Left lung (tissue), 10 donors: ENCODE measurements around the gene TMTC2. TPM values are rescaled to one million over a fixed set of nuclear protein-coding genes. Genes with fewer than 3 reads are reported as not detected.

ENCODE experiments used
- ATAC-seq: fragments of 200-7000 bp; cut with Tn5 transposase; one replicate; pipeline ENCODE4 v1.9.1; 2020; ENCODE audit warnings: moderate library complexity
- DNase-seq, 4 donors: peaks; one replicate each; pipeline ENCODE4 v3.0.0-alpha.2; 2013 to 2020
- H3K27ac ChIP-seq, 2 donors: fragments of 200-600 bp; sonication (generic) in 1 of 2; one replicate each; pipeline versions ENCODE4 v1.5.0 to v1.8.0; 2020 to 2021
- H3K27me3 ChIP-seq, 2 donors: fragments of 200-600 bp; sonication (generic) in 1 of 2; one replicate each; pipeline versions ENCODE4 v1.5.0 to v1.8.0; 2020 to 2021
- H3K36me3 ChIP-seq, 2 donors: fragments of 200-600 bp; sonication (generic) in 1 of 2; one replicate each; pipeline versions ENCODE4 v1.5.0 to v1.8.0; 2020 to 2021
- H3K4me1 ChIP-seq, 2 donors: fragments of 200-600 bp; one replicate each; pipeline ENCODE4 v1.8.0; 2021
- H3K4me3 ChIP-seq, 2 donors: fragments of 200-600 bp; sonication (generic) in 1 of 2; one replicate each; pipeline versions ENCODE4 v1.5.0 to v1.8.0; 2020 to 2021; ENCODE audit warnings: mild to moderate bottlenecking in 1 of 2
- H3K9me3 ChIP-seq, 2 donors: fragments of 200-600 bp; sonication (generic) in 1 of 2; one replicate each; pipeline versions ENCODE4 v1.5.0 to v1.8.0; 2020 to 2021
- CTCF ChIP-seq, 2 donors: fragments of 200-600 bp; sonication (generic) in 1 of 2; IDR thresholded peaks; one replicate each; pipeline versions ENCODE4 v1.5.0 to v1.8.0; 2021; ENCODE audit warnings: antibody characterized with exemption in 2 of 2
- intact Hi-C, 2 donors: fragments of 100-400 bp; cut with DNase I; formaldehyde crosslinking; loops; one replicate each; pipeline versions ENCODE4 v1.11.2 to v1.14.2; 2022
- polyA plus RNA-seq, 6 donors: library from polyadenylated mRNA; unstranded; fragments of 120-200 nt; gene quantifications; one replicate each; pipeline ENCODE4 v1.2.1, GENCODE V29; 2013; ENCODE audit not compliant: insufficient read length in 6 of 6
- total RNA-seq, 2 donors: library from RNA; stranded (reverse); fragmentation: NEBNext Ultra II Directional; extraction: Animal tissue kit (Norgen Biotek cat#: 25700); gene quantifications; one replicate each; pipeline ENCODE4 v1.2.1, GENCODE V29; 2021
- donor health status: DM: no; HTN: yes; CAD: no.
- donor health status: DM: no; HTN: no; CAD: no.

The TMTC2 gene
- total and polyA plus RNA-seq, 8 donors, result 17.2 to 46.1 (median 39.3) TPM

GRCh38 chr12:82964446-82964845 lies 277.7 kb downstream of the TMTC2 start:
- intact Hi-C loops, result no loop called here

GRCh38 chr12:82966001-82966559 lies 279.4 kb downstream of the TMTC2 start:
- peak; percentile 62 for ATAC-seq
- no peaks in the 10 kb centered on the region for H3K27me3 ChIP-seq
- peak overlapping the region in 1 of 2 donors; percentile 63 for H3K27ac ChIP-seq
- H3K36me3 ChIP-seq, result no peaks in the 10 kb centered on the region
- peaks cover 0 to 11% of the 10 kb centered on the region in 2 donors for H3K4me1 ChIP-seq
- no peak for TF ChIP-seq CTCF (IDR thresholded peaks at IDR 0.05)
- intact Hi-C loops, result no loop called here
- no peaks in the 10 kb centered on the region for H3K9me3 ChIP-seq
- no peak overlapping the region for H3K4me3 ChIP-seq
- DNase-seq, result peak in 1 of 4 donors; percentile 33

More at GRCh38 chr12:82964446-82964845, 277.7 kb downstream of the TMTC2 start:
- TF ChIP-seq CTCF (IDR thresholded peaks at IDR 0.05), result no peak
- H3K36me3 ChIP-seq, result no peaks in the 10 kb centered on the region
- H3K4me3 ChIP-seq, result no peak overlapping the region
- no peaks in the 10 kb centered on the region for H3K27me3 ChIP-seq
- no peaks in the 10 kb centered on the region for H3K9me3 ChIP-seq
- H3K4me1 ChIP-seq, result peaks cover 0 to 11% of the 10 kb centered on the region in 2 donors
- no peak overlapping the region for H3K27ac ChIP-seq
- ATAC-seq (no peak), DNase-seq (no peak)

- Histone ChIP-seq H3K27ac (no peak overlapping the region), H3K36me3 (no peaks in the 10 kb centered on the region), H3K4me3 (no peak overlapping the region), H3K4me1 (peaks cover 0 to 11% of the 10 kb centered on the region in 2 donors), H3K27me3 (no peaks in the 10 kb centered on the region), H3K9me3 (no peaks in the 10 kb centered on the region)
- intact Hi-C loops, result no loop called here
- DNase-seq (no peak), ATAC-seq (no peak)
- TF ChIP-seq CTCF (IDR thresholded peaks at IDR 0.05), result no peak
These were observed 282.1 kb downstream of the TMTC2 start for GRCh38 chr12:82968631-82969367.

DNA sequence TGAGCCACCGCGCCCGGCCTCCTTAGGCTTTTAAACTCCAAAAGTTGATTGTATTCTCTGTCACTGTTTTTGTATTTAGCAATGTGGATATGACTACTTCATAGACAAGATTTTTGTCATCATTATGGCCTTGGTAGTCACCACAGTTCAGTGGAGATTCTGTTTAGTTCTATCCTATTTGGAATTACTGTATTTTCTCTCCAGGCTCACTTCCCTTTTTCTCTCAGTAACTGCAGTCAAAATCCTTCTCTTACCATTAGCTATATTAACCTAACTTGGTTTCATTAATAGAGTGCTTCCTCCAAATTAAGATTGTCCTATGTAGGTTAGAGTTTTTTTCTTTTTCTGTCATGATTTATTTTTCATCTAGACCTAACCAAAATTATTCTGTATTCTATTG lies 283.9 kb downstream of the TMTC2 start:
- Histone ChIP-seq H3K4me3 (no peak overlapping the region), H3K27me3 (no peaks in the 10 kb centered on the region), H3K36me3 (no peaks in the 10 kb centered on the region), H3K9me3 (no peaks in the 10 kb centered on the region), H3K4me1 (peaks cover 0 to 9% of the 10 kb centered on the region in 2 donors), H3K27ac (no peak overlapping the region)
- intact Hi-C loops, result no loop called here
- TF ChIP-seq CTCF (IDR thresholded peaks at IDR 0.05), result no peak
- ATAC-seq (no peak), DNase-seq (peak in 1 of 4 donors; percentile 12)

GRCh38 chr12:82971584-82971983 lies 284.9 kb downstream of the TMTC2 start:
- no peaks in the 10 kb centered on the region for H3K36me3 ChIP-seq
- DNase-seq (no peak), ATAC-seq (no peak)
- H3K9me3 ChIP-seq, result no peaks in the 10 kb centered on the region
- H3K4me1 ChIP-seq, result peaks cover 0 to 6% of the 10 kb centered on the region in 2 donors
- intact Hi-C loops, result no loop called here
- H3K4me3 ChIP-seq, result no peak overlapping the region
- H3K27ac ChIP-seq, result no peak overlapping the region
- H3K27me3 ChIP-seq, result no peaks in the 10 kb centered on the region
- no peak for TF ChIP-seq CTCF (IDR thresholded peaks at IDR 0.05)
